NCI-H460 (cell line): ENCODE measurements around the gene SUSD6. TPM values are rescaled to one million over a fixed set of nuclear protein-coding genes. Genes with fewer than 3 reads are reported as not detected.

Source experiments
- DNase-seq: peaks from one replicate; pipeline ENCODE4 v3.0.0-alpha.2; 2016; ENCODE audit warnings: low read depth; ENCODE audit errors: extremely low read depth
- polyA plus RNA-seq: library from polyadenylated mRNA; depleted of rRNA; stranded (reverse); fragments of >200 nt; gene quantifications from 2 replicates; pipeline ENCODE4 v1.2.3, GENCODE V29; 2014; cell fraction: nucleus; rRNA removed
- total RNA-seq: library from RNA; depleted of rRNA; stranded (reverse); fragments of >200 nt; shearing (Covaris generic); gene quantifications from 2 replicates; pipeline ENCODE4 v1.2.3, GENCODE V29; 2014; rRNA removed

The SUSD6 gene, protein sequence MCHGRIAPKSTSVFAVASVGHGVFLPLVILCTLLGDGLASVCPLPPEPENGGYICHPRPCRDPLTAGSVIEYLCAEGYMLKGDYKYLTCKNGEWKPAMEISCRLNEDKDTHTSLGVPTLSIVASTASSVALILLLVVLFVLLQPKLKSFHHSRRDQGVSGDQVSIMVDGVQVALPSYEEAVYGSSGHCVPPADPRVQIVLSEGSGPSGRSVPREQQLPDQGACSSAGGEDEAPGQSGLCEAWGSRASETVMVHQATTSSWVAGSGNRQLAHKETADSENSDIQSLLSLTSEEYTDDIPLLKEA
- 4.9 and 5.1 TPM in 2 replicates for total RNA-seq
- 1.8 and 4.8 TPM in 2 replicates for polyA plus RNA-seq

GRCh38 chr14:69611172-69612013, at the start of gene SUSD6:
SUSD6 (plus strand) TSS chr14:69611596; CDS start chr14:69658593, 46,997 bp downstream.
- peak; percentile 86 for DNase-seq

GRCh38 chr14:69561893-69562292, 49.5 kb upstream of the SUSD6 start:
- no peak for DNase-seq

GRCh38 chr14:69567563-69567962, 43.8 kb upstream of the SUSD6 start:
- no peak for DNase-seq

- DNase-seq, result no peak
These were observed 41.5 kb upstream of the SUSD6 start for GRCh38 chr14:69569859-69570258.

GRCh38 chr14:69570836-69571330, 40.5 kb upstream of the SUSD6 start:
- no peak for DNase-seq

- no peak for DNase-seq
These were observed 39.9 kb upstream of the SUSD6 start for GRCh38 chr14:69571449-69572029.

DNA sequence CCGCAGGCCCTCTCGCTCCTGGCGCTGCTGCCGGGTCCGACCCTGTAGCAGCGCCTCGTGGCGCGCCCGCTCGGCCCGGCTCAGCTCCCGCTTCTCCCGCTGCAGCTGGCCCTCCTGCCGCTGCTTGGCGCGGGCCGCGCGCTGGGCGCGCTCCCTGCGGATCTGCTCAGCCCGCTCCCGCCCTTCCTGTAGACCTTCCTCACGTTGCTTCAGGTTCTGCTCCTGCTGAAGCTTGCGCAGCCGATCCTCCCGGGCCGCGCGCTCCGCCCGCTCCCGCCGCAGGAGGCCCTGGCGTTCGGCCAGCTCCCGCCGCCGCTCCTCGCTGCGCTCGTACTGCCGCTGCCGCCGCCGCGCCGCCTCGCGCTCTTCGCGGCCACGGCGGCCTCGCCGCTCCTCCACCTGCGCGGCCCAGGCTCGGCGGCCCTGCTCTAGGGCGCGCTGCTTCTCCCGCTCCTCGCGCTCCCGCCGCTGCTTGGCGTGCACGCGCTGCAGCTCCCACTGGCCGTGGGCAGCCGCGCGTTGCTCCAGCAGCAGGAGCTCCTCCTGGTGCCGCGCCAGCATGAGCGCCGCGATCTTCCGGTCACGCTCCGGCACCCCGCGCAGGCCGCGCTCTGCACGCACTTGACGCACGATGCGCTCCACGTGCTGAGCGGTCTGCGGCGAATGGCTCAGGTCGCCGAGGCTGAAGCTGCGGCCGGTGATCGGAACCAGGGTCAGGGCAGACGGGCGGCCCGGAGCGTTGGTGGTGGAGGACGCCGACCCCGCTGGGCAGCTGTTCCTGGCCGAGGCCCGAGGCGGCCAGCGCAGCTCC, 39.2 kb upstream of the SUSD6 start:
- peak; percentile 17 for DNase-seq

DNA sequence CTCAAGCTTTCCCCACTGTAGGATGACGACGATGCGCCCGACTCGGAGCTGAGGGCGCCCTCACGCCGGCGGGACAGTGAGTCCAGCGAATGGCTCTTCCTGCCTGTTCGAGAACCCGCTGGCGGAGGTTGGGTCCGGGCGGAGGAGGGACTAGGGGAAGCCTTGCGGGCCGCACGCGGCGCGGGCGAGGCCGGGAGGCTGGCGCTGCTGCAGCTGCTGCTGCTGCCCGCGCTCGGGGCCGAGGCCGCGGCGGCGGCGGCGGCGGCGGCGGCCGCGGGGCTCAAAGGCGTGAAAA, 38.6 kb upstream of the SUSD6 start:
- DNase-seq, result no peak

GRCh38 chr14:69573205-69573830, 38.1 kb upstream of the SUSD6 start:
- no peak for DNase-seq

- DNase-seq, result no peak
These were observed 37.5 kb upstream of the SUSD6 start for GRCh38 chr14:69573831-69574262.

- DNase-seq, result peak; percentile 43
These were observed 37.0 kb upstream of the SUSD6 start, which contains the start of gene CCDC177 for GRCh38 chr14:69574263-69574953. CCDC177 (minus strand) TSS chr14:69574871; CDS start chr14:69573622, 1,249 bp downstream.

GRCh38 chr14:69574954-69575295, 36.5 kb upstream of the SUSD6 start:
- DNase-seq, result no peak

GRCh38 chr14:69579476-69579875, 31.9 kb upstream of the SUSD6 start:
- no peak for DNase-seq

- DNase-seq, result peak; percentile 21
These were observed 31.3 kb upstream of the SUSD6 start for GRCh38 chr14:69580009-69580577.

GRCh38 chr14:69581316-69581935, 30.0 kb upstream of the SUSD6 start:
- no peak for DNase-seq

- DNase-seq, result no peak
These were observed 29.2 kb upstream of the SUSD6 start for GRCh38 chr14:69582212-69582611.

DNA sequence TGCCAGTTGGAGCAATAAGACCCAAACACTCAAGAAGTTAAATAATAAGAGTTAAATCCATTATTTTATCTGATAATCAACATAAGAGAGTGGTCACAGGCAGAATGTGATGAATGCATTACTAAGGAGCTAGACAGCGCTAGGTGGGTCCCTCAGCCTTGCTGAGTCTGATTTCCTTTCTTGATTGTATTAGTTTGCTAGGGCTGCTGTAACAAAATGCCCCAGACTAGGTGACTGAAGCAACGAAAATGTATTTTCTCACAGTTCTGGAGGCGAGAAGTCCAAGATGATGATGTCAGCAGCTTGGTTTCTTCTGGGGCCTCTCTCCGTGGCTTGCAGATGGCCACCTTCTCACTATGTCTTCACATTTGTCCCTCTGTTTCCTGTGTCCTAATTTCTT, 28.6 kb upstream of the SUSD6 start:
- DNase-seq, result no peak

- no peak for DNase-seq
These were observed 27.0 kb upstream of the SUSD6 start for GRCh38 chr14:69584389-69584788.

DNA sequence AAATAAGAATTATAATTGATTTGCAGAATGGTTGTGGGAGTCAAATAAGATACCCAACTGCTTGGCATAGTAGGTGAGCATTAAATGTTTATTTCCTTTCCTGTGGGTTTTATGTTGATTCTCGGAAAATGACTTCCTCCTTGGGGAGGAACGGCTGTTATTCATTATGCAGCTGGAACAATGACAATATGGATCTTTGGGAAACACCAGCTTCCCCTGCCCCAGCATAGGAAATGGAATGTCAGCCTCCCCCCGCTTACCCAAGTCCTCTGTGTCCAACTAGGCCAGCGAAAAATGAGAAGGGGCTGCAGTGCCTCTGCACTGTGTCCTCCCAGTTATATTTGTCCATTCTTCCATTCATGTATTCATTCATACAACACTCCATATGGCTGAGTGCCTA, 25.0 kb upstream of the SUSD6 start:
- no peak for DNase-seq
